Liver (tissue), 9 donors: Measurements from ENCODE around the gene ACTRT2. TPM values are rescaled to one million over a fixed set of nuclear protein-coding genes. Genes with fewer than 3 reads are reported as not detected.

ENCODE experiments used
- DNase-seq: peaks from one replicate; pipeline ENCODE4 v3.0.0-alpha.2; 2017; ENCODE audit warnings: low spot score
- H3K27ac ChIP-seq, 2 donors: one replicate each; pipeline ENCODE4 v1.7.0; 2013; ENCODE audit warnings: inconsistent platforms in 2 of 2, low read length in 2 of 2, control low read depth in 1 of 2, low read depth in 1 of 2, mild to moderate bottlenecking in 1 of 2
- H3K27me3 ChIP-seq, 4 donors: one replicate each; pipeline versions ENCODE4 v1.6.1 to v1.7.0; 2013; ENCODE audit warnings: low read length in 3 of 4, inconsistent platforms in 1 of 4, mild to moderate bottlenecking in 1 of 4, moderate library complexity in 1 of 4; ENCODE audit not compliant: control insufficient read depth in 4 of 4, insufficient read depth in 4 of 4
- H3K36me3 ChIP-seq, 4 donors: one replicate each; pipeline versions ENCODE4 v1.6.1 to v1.7.0; 2013; ENCODE audit warnings: low read length in 3 of 4, mild to moderate bottlenecking in 3 of 4, low read depth in 1 of 4, moderate library complexity in 1 of 4; ENCODE audit not compliant: control insufficient read depth in 4 of 4, insufficient read depth in 3 of 4
- H3K4me1 ChIP-seq, 4 donors: one replicate each; pipeline versions ENCODE4 v1.6.1 to v1.7.0; 2013; ENCODE audit warnings: low read length in 3 of 4, mild to moderate bottlenecking in 3 of 4, moderate library complexity in 1 of 4; ENCODE audit not compliant: control insufficient read depth in 4 of 4, insufficient read depth in 4 of 4
- H3K4me3 ChIP-seq, 3 donors: one replicate each; pipeline versions ENCODE4 v1.6.1 to v1.7.0; 2013; ENCODE audit warnings: low read length in 3 of 3, control low read depth in 1 of 3, low read depth in 1 of 3, mild to moderate bottlenecking in 1 of 3
- H3K9ac ChIP-seq, 2 donors: one replicate each; pipeline ENCODE4 v1.7.0; 2013; ENCODE audit warnings: low read length in 2 of 2, mild to moderate bottlenecking in 2 of 2, moderate library complexity in 2 of 2, control low read depth in 1 of 2, low read depth in 1 of 2
- H3K9me3 ChIP-seq, 4 donors: one replicate each; pipeline versions ENCODE4 v1.6.1 to v1.7.0; 2013; ENCODE audit warnings: low read length in 3 of 4; ENCODE audit not compliant: control insufficient read depth in 4 of 4
- ATF3 ChIP-seq: IDR thresholded peaks from 2 replicates; pipeline ENCODE4 v1.6.1; 2016; ENCODE audit warnings: antibody characterized with exemption
- CTCF ChIP-seq: fragments of 150-350 bp; IDR thresholded peaks from 2 replicates; pipeline ENCODE4 v1.5.1; 2017; ENCODE audit warnings: improper control_type of control experiment, low read depth, low read length; ENCODE audit not compliant: missing input control
- EGR1 ChIP-seq, 2 donors: IDR thresholded peaks; 2 replicates each; pipeline ENCODE4 v1.6.1; 2016 to 2018; ENCODE audit warnings: antibody characterized with exemption in 2 of 2, low read depth in 2 of 2
- FOXA2 ChIP-seq: IDR thresholded peaks from 2 replicates; pipeline ENCODE4 v1.6.1; 2016; ENCODE audit warnings: antibody characterized with exemption
- GABPA ChIP-seq, 2 donors: IDR thresholded peaks in 1 of 2; conservative IDR thresholded peaks in 1 of 2; 2 replicates each; pipeline ENCODE4 v1.6.1; 2016; ENCODE audit warnings: antibody characterized with exemption in 2 of 2, mild to moderate bottlenecking in 1 of 2, moderate library complexity in 1 of 2
- HNF4A ChIP-seq, 2 donors: conservative IDR thresholded peaks; 2 replicates each; pipeline ENCODE4 v1.6.1; 2016; ENCODE audit warnings: antibody characterized with exemption in 2 of 2, mild to moderate bottlenecking in 2 of 2
- HNF4G ChIP-seq: IDR thresholded peaks from 2 replicates; pipeline ENCODE4 v1.6.1; 2016; ENCODE audit warnings: antibody characterized with exemption
- JUND ChIP-seq, 2 donors: IDR thresholded peaks; 2 replicates each; pipeline ENCODE4 v1.6.1; 2016; ENCODE audit warnings: antibody characterized with exemption in 2 of 2
- MAX ChIP-seq: IDR thresholded peaks from 2 replicates; pipeline ENCODE4 v1.6.1; 2016; ENCODE audit warnings: antibody characterized with exemption
- NR2F2 ChIP-seq: IDR thresholded peaks from 2 replicates; pipeline ENCODE4 v1.6.1; 2016; ENCODE audit warnings: antibody characterized with exemption
- RAD21 ChIP-seq, 2 donors: IDR thresholded peaks; 2 replicates each; pipeline ENCODE4 v1.6.1; 2016; ENCODE audit warnings: antibody characterized with exemption in 2 of 2, mild to moderate bottlenecking in 2 of 2
- REST ChIP-seq: IDR thresholded peaks from 2 replicates; pipeline ENCODE4 v1.6.1; 2016; ENCODE audit warnings: antibody characterized with exemption, mild to moderate bottlenecking
- SP1 ChIP-seq: IDR thresholded peaks from 2 replicates; pipeline ENCODE4 v1.6.1; 2018; ENCODE audit warnings: antibody characterized with exemption, mild to moderate bottlenecking
- TAF1 ChIP-seq: conservative IDR thresholded peaks from 2 replicates; pipeline ENCODE4 v1.6.1; 2016; ENCODE audit warnings: antibody characterized with exemption, mild to moderate bottlenecking
- YY1 ChIP-seq: IDR thresholded peaks from 2 replicates; pipeline ENCODE4 v1.6.1; 2016; ENCODE audit warnings: antibody characterized with exemption, mild to moderate bottlenecking
- ZBTB33 ChIP-seq: IDR thresholded peaks from 2 replicates; pipeline ENCODE4 v1.6.1; 2016; ENCODE audit warnings: antibody characterized with exemption
- WGBS: extraction: QIAGEN DNeasy Blood & Tissue Kit; methylation state at CpG from one replicate; pipeline ENCODE4 v1.1.7; 2013; 5-methylcytosine and 5-hydroxymethylcytosine counted together
- polyA plus RNA-seq, 2 donors: library from polyadenylated mRNA; stranded (reverse) in 1 of 2; unstranded in 1 of 2; fragments of 200-250 nt in 1 of 2; fragments of >200 nt in 1 of 2; fragmentation: Nextera tagmentation in 1 of 2; extraction: Ambion mirVana in 1 of 2; gene quantifications; one replicate each; pipeline versions ENCODE4 v1.2.1 to v1.2.3, GENCODE V29; 2013 to 2015
- total RNA-seq, 2 donors: library from RNA; depleted of rRNA; stranded (reverse); fragments of >200 nt; gene quantifications; one replicate each; pipeline ENCODE4 v1.2.3, GENCODE V29; 2014
- donor health status: healthy.
- donor health status: healthy.
- donor health status: healthy.
- donor health status: healthy.
- donor health status: healthy.

ACTRT2 gene
- total and polyA plus RNA-seq, 4 donors = not detected

- Histone ChIP-seq H3K9me3 (no peaks in the 10 kb centered on the region), H3K4me1 (peaks cover 10 to 28% (median 22%) of the 10 kb centered on the region in 4 donors), H3K4me3 (peak overlapping the region in 1 of 3 donors; percentile 93), H3K36me3 (no peaks in the 10 kb centered on the region), H3K27me3 (peaks cover 0 to 39% (median 9%) of the 10 kb centered on the region in 4 donors), H3K9ac (no peak overlapping the region), H3K27ac (no peak overlapping the region)
- no peak for DNase-seq
- no peak for TF ChIP-seq EGR1 (IDR thresholded peaks at IDR 0.05; ENCODE audit: low read depth in 2 of 2)
- TF ChIP-seq REST = no peak
- TF ChIP-seq MAX = no peak
- TF ChIP-seq ZBTB33 = no peak
- TF ChIP-seq YY1 = no peak
- no peak for TF ChIP-seq HNF4G
- TF ChIP-seq GABPA (IDR thresholded peaks at IDR 0.05 in 1 of 2, conservative IDR thresholded peaks at IDR 0.05 in 1 of 2) = no peak
- TF ChIP-seq JUND (IDR thresholded peaks at IDR 0.05) = no peak
- TF ChIP-seq RAD21 (IDR thresholded peaks at IDR 0.05) = no peak
- TF ChIP-seq NR2F2 = no peak
- no peak for TF ChIP-seq HNF4A (conservative IDR thresholded peaks at IDR 0.05)
- no peak for TF ChIP-seq ATF3
- no peak for TF ChIP-seq TAF1
- no peak for TF ChIP-seq CTCF
- no peak for TF ChIP-seq SP1
- TF ChIP-seq FOXA2 = no peak
- WGBS = 6% methylated on average over 97 of the region's 97 CpGs
Observed at GRCh38 chr1:3067671-3068563, 46.6 kb downstream of the ACTRT2 start.
